UCSD-AML1 (cell line): ENCODE data around the gene RASGEF1B.

Source experiments
- DNase-seq: peaks from one replicate; lab custom pipeline; 2025; ENCODE audit not compliant: unreplicated experiment; lab: John Stamatoyannopoulos, UW

The RASGEF1B gene

DNA sequence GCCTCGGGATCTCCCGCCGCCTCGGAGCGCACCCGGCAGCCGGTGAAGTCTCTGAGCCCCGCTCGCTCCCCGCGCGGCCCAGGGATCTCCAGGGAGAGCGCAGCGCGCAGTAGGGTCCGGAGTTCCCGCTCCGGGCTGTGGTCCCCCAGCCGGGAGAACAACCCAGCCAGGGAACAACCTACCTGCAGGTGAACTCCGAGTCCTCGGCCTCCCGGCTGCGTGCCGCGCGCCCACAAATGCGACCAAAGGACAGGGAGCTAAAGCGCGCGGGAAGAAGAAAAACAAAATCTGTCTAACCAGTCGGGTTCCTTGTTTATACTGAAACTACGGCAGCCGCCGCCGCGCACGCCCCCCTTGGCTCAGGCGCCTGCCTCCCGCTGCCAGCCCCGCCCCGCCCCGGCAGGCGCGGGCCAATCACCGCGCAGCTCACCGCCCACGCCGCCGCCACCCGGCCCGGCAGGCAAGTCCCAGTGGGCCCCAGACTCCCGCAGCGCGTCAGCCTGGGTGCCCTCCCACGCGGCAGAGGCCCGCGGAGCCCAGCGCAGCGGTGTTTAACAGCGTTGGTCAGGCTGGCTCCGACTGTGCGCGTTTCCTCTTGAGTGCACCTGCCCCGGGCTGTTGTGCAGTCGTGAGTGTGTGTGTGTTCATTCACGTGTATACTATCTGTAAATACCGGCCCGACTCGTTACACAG lies at the start of gene RASGEF1B:
Gene RASGEF1B (minus strand): TSS at position 320 of the 693 bp plus-strand sequence. CDS start 12,399 bp downstream, outside the sequence.
- peak; percentile 94 for DNase-seq

DNA sequence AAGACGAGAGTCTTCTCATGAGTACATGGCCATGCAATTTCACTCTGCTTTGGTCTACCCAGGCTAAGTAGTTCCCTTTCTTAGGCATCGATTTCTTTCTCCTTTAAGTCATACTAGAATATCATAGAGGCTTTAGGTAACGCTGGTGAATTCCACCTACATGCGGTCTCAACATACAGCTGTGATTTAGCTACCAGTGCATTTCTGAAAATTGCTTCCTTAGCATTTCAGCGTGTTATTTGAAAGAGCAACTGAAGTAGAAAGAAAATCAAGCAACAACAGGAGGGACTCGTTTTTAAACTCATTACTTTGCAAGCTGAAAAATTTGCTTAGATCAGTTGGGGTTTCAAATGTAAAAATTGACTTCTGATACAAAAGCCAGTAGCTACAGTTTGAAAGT lies 48.1 kb upstream of the RASGEF1B start:
- no peak for DNase-seq

GRCh38 chr4:81519427-81519773 lies 47.7 kb upstream of the RASGEF1B start:
- DNase-seq, result no peak

DNA sequence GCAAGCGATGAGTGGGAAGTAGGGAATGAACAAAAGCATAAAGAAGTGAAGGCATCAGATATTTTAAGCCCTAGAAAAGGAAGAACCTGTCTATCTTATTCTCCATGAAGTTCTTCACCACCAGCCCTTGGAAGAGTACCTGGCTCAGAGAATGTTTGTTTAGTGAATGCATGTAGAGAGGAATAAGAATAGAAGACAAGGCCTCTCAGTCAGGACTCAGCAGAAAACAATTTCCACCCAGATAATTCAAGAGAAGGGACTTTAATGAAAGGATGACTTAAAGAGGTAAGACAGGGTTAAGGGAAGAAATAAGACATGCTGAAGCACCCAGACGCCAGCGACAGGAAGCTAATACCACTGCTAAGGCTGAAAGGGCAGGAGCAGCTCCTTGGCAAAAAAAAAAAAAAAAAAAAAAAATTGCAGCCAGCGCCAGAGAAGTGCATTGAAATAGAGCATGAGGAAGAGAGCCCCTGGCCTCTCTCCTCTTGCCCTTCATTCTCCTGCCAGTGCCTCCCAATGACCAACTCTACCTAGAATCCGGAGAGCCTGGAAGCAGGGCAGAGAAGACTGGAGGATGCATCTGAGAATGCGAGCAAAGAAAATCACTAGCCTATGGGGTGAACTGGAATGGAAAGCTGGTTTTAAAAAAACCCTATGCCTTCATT lies 47.2 kb upstream of the RASGEF1B start:
- DNase-seq, result no peak

- DNase-seq, result no peak
Measured at GRCh38 chr4:81516241-81516640, 44.5 kb upstream of the RASGEF1B start.

DNA sequence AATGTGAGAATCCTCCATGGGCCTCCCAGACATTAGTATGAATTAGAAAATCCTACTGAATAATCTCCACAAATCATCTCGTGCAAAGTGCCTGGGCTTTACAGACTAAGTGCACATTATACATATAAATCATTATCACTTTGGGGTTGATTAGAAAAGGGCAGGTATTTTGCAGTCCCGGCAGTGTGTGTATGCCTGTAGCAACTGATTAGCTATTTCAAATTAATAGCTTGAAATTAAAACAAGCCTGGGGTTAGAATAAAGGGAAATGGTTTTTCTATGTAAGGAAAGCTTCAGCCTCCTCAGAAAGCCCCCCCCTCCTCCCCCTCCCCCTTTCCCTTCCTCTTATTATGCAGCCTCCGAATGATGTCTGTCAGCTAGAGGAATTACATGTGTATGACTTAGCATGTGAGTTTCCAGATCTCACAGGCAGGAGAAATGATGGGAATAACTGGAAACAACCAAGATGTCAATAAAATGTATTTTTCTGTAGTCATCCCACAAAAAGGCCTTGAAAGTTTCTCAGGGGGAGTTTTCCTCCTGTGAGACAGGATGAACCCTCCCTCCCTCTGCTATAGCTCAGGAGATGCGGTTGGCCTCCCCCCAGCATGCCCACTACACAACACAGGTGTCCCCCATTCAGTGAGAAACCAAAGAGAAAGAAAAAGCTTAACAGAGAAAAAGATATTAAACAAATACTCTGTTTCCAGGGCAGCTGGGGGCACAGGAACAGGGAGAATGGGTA lies 41.2 kb upstream of the RASGEF1B start:
- peak; percentile 29 for DNase-seq

GRCh38 chr4:81512001-81512756 lies 40.5 kb upstream of the RASGEF1B start:
- no peak for DNase-seq

DNA sequence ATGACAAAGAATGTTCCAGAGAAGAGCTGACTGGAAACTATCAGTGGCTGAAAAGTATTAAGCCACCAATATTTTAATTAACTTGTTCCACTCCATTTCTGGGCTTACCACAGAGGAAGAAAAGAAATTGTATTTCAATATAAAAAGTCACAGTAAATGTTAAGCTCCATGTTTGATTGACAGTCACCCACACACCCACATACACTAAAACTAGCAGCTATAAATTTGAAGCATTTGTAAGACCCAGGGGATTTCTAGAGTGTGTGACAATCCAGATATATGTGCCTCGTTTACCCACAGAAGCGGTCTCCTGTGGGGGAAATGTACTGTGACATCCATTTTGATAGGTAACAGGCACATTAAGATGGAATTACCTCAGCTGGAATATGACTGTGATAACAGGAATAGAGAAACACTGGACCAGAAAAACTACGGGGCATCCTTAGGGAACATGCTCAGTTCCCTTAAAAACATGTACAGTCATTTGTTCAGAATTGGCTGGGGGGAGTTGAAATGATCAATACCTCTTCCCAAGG lies 39.0 kb upstream of the RASGEF1B start:
- no peak for DNase-seq

DNA sequence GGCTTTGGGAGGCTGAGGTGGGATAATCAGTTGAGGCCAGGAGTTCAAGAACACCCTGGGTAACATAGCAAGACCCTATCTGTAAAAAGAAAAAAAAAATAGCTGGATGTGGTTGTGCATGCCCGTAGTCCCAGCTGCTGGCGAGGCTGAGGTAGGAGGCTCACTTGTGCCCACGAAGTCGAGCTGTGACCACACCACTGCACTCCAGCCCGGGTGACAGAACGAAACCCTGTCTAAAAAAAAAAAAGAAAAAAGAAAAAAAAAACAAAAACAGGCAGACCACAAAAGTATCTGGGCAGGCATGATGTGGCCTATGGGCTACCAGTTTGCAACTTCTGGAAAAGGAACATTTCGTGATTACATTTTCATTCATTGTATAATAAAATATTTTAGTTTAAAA lies 38.1 kb upstream of the RASGEF1B start:
- DNase-seq, result no peak

GRCh38 chr4:81509191-81509590 lies 37.5 kb upstream of the RASGEF1B start:
- peak; percentile 13 for DNase-seq

DNA sequence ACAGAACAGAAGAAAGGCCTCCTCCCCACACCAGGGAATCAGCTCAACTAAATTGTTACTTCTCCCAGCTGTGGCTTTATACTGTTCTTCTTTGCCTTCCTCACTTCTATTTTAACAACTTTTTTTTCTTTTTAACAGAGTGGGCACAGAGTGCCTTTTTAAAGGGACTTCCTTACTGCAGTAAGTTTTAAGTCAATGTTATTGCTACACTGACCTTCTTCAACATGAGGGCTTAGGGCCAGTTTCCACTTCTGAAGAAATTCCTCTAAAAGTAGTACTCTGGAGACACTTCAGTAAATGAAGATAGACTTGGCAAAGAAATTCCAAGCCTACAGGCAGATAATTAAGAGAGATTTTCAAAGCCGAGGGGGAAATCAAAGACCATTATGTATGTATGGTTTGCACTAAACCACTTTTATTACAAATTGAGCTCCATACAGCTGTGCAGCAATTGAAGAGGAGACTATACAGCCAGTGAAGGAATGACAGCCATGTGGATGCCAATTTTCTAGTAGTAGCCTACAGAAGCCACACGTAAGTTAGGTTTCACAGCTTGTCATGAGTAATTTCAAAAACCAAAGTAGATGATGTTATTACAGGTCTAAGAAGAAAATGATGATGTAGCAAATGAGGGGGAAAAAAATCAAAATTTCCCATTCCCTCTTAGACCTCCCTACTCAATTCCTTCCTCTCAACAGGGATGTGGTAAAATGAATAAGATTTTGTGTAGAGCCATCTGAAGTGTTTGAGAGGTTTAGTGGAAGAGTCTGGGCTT lies 36.9 kb upstream of the RASGEF1B start:
- DNase-seq, result no peak

GRCh38 chr4:81507530-81507929 lies 35.8 kb upstream of the RASGEF1B start:
- DNase-seq, result no peak

GRCh38 chr4:81506731-81507130 lies 35.0 kb upstream of the RASGEF1B start:
- DNase-seq, result no peak

GRCh38 chr4:81505726-81506125 lies 34.0 kb upstream of the RASGEF1B start:
- no peak for DNase-seq

DNA sequence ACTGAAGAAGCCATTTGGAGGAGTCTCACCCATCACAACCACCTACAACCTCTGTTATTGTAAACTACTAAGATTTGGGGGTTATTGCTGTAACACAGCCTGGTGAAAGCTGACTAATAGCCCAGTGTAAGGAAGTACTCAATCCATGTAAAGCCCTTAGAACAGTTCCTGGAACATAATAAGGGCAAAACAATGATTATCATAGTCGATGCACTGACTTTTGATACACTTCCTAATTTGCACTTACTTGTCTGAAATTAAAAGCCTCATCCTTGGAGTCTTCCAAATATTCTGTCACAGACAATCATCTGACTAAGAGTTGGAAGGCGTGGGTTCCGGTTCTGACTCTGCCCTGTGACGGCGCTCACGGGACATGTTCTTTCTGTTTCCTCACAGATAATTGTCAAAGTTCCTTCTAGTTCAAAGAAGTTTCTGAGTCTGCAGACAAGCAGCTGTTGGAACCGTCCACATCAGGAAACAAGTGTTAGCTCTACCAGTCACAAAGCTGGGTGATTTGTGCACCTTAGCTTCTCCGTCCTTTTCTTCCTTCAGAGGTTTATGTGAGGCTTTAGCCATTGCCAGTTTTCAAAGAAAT lies 33.4 kb upstream of the RASGEF1B start:
- peak; percentile 72 for DNase-seq

GRCh38 chr4:81504112-81505003 lies 32.7 kb upstream of the RASGEF1B start:
- peak; percentile 21 for DNase-seq

GRCh38 chr4:81503586-81503985 lies 31.9 kb upstream of the RASGEF1B start:
- no peak for DNase-seq

DNA sequence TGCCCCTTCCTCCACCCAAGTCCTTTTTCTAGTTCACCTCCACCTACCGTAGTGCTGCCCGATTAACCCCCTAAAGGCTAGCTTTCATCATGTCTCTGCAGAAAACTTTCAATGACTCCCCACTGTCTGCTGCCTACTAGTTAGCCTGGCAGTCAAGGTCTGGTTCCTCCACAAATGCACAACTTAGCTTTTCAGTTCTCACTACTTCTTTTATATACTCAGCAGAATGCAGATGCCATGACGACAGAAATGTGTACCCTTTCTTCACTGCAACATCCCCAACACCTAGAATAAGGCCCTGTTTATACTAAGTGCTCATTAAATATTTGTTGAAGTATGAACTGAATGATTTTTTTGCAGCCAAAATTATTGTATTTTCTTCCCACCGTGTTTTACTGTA lies 30.9 kb upstream of the RASGEF1B start:
- no peak for DNase-seq

DNA sequence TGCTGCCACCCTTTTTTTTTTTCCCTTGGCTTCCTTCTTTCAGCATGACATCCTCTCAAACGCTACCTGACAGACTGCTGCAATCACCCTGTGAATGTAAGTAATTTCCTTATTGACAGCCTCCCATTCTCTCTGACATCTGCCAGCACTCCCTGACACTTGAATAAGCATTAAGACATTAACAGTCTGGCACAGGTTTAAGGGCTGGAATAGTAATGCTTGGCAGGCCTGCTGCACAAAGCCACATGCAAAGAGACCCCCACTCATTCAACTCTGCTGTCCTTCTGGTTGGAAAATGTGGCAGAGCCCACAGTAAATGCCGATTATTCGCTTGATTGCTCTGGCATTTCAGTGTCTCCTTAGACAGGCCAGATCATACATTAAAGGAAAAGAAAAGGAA lies 28.1 kb upstream of the RASGEF1B start:
- no peak for DNase-seq
